HPDE6-E6E7 (cell line): Measurements from ENCODE around the gene LGALS7.
"Not testable (repeated sequence)": the region's sequence is repeated elsewhere in the genome, so short reads cannot be mapped to it uniquely, and the experiment has no call there.

Experiments
- DNase-seq: peaks from one replicate; pipeline ENCODE4 v3.0.0; 2011; ENCODE audit warnings: missing footprints; ENCODE audit errors: extremely low spot score

Gene LGALS7

DNA sequence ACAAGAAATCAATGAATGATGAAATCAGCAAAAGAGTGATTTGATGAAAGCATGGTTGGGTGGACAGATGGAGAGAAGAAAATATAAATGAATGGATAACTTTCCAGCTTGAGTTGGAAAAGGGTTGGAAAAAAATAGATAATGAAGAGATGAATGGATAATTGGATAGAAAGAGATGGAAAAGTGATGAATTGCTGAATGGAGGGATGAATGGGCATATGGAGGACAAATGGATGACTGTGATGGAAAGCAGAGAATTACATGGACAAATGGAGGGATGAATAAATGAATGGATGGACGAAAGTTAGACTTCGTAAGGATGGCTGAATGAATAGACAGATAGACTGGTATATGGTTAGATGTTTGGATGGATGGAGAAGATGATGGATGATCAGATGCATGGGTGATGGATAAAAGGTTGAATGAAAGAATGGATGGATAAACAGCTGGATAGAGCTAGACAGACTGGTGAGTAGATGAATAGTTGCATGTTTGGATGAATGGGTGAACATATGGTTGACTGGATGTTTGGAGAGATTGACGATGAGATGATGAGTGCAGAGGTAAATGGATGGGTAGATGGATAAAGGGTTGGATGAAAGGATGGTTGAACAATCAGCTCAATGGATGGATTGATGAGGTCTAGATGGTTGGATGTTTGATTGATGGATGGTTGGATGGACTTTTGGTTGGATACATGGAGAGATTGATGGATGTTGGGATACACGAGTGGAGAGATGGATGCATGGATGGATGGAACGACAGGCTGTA, 27.4 kb upstream of the LGALS7 start:
- no peak for DNase-seq

GRCh38 chr19:38799104-38799503, 25.8 kb upstream of the LGALS7 start:
- no peak for DNase-seq

DNA sequence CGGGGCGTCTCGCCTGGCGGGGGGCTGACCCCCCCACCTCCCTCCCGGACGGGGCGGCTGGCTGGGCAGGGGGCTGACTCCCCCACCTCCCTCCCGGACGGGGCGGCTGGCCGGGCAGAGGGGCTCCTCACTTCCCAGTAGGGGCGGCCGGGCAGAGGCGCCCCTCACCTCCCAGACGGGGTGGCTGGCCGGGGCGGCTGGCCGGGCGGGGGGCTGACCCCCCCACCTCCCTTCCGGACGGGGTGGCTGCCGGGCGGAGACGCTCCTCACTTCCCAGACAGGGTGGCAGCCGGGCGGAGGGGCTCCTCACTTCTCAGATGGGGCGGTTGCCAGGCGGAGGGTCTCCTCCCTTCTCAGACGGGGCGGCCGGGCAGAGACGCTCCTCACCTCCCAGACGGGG, 24.5 kb upstream of the LGALS7 start:
- not testable (repeated sequence) for DNase-seq

DNA sequence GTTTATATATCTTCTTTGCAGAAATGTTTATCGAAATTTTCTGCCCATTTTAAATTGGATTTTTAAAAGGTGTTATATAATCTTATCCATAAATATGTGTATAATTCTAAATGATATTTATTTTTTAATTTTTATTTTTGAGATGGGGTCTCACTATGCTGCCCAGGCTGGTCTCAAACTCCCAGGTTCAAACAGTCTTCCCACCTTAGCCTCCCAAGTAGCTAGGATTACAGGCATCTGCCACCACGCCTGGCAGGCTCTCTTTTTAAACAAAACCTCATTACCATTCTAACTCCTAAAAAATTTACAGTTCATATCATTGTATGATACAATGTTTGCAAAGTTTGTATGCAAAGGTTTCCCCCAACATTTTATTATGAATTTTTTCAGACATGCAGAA, 22.8 kb upstream of the LGALS7 start:
- no peak for DNase-seq

DNA sequence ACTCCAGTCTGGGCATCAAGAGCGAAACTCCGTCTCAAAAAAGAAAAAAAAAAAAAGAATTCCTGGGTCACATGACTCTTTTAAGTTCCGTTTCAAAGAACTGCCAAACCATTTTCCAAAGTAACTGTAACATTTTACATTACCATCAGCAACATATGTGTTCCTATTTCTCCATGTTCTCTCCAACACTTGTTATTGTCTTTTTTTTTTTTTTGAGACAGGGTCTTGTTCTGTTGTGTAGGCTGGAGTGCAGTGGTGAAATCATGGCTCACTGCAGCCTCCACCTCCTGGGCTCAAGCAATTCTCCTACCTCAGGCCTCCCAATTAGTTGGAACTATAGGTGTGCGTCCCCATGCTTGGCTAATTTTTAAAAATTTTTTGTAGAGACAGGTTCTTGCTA, 22.2 kb upstream of the LGALS7 start:
- no peak for DNase-seq

DNA sequence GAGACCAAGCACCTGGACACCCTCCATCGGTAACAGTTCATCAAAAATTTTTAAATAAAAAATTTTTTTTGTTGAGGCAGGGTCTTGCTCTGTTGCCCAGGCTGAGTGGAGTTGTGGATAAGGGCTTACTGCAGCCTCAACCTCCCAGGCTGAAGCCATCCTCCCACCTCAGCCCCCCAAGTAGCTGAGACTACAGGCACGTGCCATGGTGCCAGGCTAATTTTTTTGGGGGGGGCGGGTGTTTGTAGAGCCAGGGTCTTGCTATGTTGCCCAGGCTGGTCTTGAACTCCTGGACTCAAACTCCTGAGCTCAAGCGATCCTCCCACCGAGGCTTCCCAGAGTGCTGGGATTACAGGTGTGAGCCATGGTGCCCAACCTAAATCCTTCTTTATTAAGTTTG, 20.4 kb upstream of the LGALS7 start:
- no peak for DNase-seq

DNA sequence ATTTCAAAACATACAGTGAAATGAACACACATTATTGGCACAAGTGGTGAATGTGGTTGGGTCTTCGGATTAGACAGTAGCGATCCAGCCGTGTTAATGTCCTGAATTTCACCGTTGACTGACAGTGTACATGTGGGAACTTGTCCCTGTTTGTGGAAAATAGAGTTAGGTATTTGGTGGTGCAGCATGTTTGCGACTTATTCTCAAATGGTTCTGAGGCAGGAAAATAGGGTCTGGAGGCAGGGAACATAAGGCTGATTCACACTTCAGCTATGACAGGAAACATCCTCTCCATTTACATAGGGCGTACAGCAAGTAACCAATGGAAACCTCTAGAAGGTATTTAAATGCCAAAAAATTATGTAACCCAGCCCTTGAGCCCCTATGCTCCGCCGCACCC, 19.9 kb upstream of the LGALS7 start:
- DNase-seq, result peak; percentile 73

DNA sequence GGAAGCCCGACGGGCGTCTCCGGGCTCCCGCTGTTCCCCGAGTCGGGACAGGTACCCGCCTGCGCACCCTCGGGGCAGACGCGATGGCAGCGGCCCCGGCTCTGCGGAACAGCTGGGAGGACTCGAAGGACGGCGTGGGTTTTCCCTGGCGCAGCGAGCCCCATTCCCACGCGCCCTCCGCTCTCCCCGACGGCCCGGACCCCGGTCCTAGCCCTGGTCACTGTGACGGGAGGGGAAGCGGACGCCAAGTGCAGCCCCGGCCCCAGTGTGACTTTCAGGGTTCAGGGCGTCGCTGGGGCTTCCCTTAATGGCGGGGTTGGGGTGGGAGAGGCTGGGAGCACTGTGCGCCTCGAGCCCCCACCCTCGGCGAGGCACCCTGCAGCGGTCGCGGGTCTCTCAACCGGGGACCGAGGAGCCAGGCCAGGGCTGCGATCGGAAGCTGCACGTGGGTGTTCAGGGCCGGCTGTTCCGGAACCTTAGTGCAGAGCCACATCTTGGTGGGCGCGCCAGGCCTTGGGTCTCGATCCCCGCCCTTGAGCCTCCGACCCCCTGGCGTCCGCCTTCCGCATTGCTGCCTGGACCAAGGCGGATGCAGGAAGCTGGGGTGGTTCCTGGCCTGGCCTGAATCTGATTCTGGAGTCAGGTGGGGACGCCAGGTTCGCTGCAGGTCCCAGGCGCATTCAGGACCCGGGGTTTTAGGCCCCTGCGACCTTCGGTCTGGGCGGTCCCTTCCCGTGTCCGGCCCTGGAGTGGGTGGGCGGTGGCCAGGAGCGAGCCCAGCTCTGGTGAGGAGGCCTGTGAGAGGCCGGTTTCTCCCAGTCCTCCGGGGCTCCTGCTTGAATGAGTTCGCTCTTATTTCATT, 19.2 kb upstream of the LGALS7 start:
- no peak for DNase-seq

- not testable (repeated sequence) for DNase-seq
Observed at GRCh38 chr19:38791451-38792064, 18.2 kb upstream of the LGALS7 start.

- DNase-seq, result not testable (repeated sequence)
Observed at GRCh38 chr19:38790507-38791403, 17.4 kb upstream of the LGALS7 start.

- DNase-seq, result no peak
Observed at GRCh38 chr19:38788478-38789243, 15.3 kb upstream of the LGALS7 start, which contains the start of gene LGALS7B. LGALS7B (plus strand) TSS chr19:38789200; CDS start chr19:38789227, 27 bp downstream.

- peak; percentile 79 for DNase-seq
Observed at GRCh38 chr19:38786572-38787265, 13.4 kb upstream of the LGALS7 start.

DNA sequence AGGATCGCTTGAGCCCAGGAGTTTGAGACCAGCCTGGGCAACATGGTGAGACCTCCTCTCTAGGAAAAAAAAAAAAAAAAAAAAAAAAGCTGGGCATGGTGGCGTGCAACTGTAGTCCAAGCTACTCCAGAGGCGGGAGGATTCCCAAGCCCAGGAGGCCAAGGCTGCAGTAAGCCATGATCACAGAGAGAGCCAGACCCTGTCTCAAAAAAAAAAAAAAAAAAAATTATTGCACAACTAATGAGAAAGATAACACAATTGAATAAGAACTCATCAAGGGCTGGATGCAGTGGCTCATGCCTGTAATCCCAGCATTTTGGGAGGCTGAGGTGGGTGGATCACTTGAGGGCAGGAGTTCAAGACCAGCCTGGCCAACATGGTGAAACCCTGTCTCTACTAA, 12.7 kb upstream of the LGALS7 start:
- not testable (repeated sequence) for DNase-seq

DNA sequence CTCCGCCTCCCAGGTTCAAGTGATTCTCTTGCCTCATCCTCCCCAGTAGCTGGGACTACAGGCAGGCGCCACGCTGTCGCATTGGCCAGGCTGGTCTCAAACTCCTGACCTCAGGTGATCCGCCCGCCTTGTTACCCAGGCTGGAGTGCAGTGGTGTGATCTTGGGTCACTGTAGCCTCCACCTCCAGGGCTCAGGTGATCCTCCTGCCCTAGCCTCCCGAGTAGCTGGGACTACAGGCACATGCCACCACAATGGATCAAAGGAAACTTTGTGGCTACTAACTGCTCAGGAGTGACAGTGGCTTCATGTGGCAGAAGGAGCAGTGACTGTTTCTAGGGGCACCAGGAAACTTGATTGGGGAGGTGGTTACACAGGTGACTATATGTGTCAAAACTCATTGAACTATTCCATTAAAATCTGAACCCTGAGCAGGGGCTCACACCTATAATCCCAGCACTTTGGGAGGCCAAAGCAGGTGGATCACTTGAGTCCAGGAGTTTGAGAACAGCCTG, 11.9 kb upstream of the LGALS7 start:
- no peak for DNase-seq

GRCh38 chr19:38784224-38784623, 10.9 kb upstream of the LGALS7 start:
- DNase-seq, result no peak

- not testable (repeated sequence) for DNase-seq
Observed at GRCh38 chr19:38782212-38782611, 8.9 kb upstream of the LGALS7 start.

- no peak for DNase-seq
Observed at GRCh38 chr19:38781058-38781457, 7.7 kb upstream of the LGALS7 start.

DNA sequence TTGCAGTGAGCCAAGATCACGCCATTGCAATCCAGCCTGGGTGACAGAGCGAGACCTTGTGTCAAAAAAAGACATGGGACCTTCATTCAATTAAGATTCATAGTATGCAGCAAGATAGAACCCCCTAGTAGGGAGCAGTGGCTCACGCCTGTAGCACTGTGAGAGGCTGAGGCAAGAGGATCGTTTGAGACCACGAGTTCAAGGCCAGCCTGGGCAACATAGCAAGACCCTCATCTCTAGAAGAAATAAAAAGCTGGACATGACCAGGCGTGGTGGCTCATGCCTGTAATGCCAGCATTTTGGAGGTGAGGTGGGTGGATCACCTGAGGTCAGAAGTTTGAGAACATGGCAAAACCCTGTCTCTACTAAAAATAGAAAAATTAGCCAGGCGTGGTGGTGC, 7.1 kb upstream of the LGALS7 start:
- no peak for DNase-seq

GRCh38 chr19:38778733-38779132, 5.4 kb upstream of the LGALS7 start:
- no peak for DNase-seq
